Sigmoid colon (tissue), 4 donors: ENCODE data around the gene CFAP58.

ENCODE experiments used
- EP300 ChIP-seq, 4 donors: sonication (generic); formaldehyde crosslinking; IDR thresholded peaks; one replicate each; pipeline ENCODE4 v1.6.1; 2017; ENCODE audit warnings: antibody characterized with exemption in 4 of 4
- POLR2A ChIP-seq, 2 donors: fragments of 450-650 bp; IDR thresholded peaks; one replicate each; pipeline ENCODE4 v1.6.1; 2016; ENCODE audit warnings: antibody characterized with exemption in 2 of 2, mild to moderate bottlenecking in 2 of 2, moderate library complexity in 2 of 2
- POLR2AphosphoS5 ChIP-seq, 4 donors: sonication (generic); formaldehyde crosslinking; IDR thresholded peaks; one replicate each; pipeline ENCODE4 v1.6.1; 2017; ENCODE audit warnings: antibody characterized with exemption in 4 of 4
- TF ChIP-seq, protein P1 (sequence below), 4 experiments: fragments of 450-650 bp in 3 of 4; fragments of 200-600 bp in 1 of 4; IDR thresholded peaks; one replicate each; pipeline ENCODE4 v1.5.1; 2016 to 2019; ENCODE audit warnings: antibody characterized with exemption in 4 of 4, mild to moderate bottlenecking in 3 of 4, moderate library complexity in 2 of 4

- TF ChIP-seq, protein P1, sequence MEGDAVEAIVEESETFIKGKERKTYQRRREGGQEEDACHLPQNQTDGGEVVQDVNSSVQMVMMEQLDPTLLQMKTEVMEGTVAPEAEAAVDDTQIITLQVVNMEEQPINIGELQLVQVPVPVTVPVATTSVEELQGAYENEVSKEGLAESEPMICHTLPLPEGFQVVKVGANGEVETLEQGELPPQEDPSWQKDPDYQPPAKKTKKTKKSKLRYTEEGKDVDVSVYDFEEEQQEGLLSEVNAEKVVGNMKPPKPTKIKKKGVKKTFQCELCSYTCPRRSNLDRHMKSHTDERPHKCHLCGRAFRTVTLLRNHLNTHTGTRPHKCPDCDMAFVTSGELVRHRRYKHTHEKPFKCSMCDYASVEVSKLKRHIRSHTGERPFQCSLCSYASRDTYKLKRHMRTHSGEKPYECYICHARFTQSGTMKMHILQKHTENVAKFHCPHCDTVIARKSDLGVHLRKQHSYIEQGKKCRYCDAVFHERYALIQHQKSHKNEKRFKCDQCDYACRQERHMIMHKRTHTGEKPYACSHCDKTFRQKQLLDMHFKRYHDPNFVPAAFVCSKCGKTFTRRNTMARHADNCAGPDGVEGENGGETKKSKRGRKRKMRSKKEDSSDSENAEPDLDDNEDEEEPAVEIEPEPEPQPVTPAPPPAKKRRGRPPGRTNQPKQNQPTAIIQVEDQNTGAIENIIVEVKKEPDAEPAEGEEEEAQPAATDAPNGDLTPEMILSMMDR (IDR thresholded peaks at IDR 0.05) = no peak
- TF ChIP-seq EP300 (IDR thresholded peaks at IDR 0.05) (no peak), POLR2AphosphoS5 (IDR thresholded peaks at IDR 0.05) (no peak), POLR2A (IDR thresholded peaks at IDR 0.05) (no peak)
These were observed 46.7 kb upstream of the CFAP58 start for GRCh38 chr10:104306897-104307296.
